Peyer's patch (tissue), 4 donors: ENCODE results near the gene MYL6B.

Experiments
- CTCF ChIP-seq, 6 experiments: fragments of 450-650 bp in 4 of 6; fragments of 200-600 bp in 2 of 6; sonication (generic) in 1 of 6; IDR thresholded peaks; one replicate each; pipeline ENCODE4 v1.5.1; 2017 to 2019; ENCODE audit warnings: antibody characterized with exemption in 6 of 6, mild to moderate bottlenecking in 3 of 6, moderate library complexity in 1 of 6
- POLR2A ChIP-seq, 2 donors: fragments of 450-650 bp; IDR thresholded peaks; one replicate each; pipeline ENCODE4 v1.5.1; 2017; ENCODE audit warnings: antibody characterized with exemption in 2 of 2, mild to moderate bottlenecking in 2 of 2, moderate library complexity in 2 of 2

DNA sequence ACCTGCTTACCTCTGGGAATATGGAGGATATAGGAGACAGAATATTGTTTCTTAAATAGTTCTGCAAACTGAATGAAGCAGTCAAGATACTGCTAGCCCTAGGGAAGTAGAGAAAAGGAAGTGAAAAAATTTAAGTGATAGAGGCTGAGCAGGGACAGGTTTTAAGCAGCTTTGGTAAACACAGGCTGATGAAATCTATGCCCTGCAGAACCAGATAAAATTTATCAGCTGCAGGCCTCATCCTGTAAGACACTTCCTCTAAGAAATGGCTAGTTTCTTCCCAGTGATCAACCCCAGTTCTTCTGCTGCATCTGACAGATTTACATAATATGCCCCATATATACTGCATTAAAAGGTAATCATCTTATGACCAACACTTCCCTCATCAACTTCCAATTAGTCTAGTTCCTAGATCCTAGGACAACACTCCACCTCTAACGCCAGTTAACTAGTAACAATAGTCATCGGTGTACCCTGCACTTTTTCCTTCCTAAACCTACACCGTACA is 25.6 kb upstream of the MYL6B start:
- TF ChIP-seq POLR2A (IDR thresholded peaks at IDR 0.05) (no peak), CTCF (IDR thresholded peaks at IDR 0.05) (no peak)
